Forelimb muscle (tissue), 1 donor: Measurements from ENCODE around the gene STARD4. TPM values are rescaled to one million over a fixed set of nuclear protein-coding genes. Genes with fewer than 3 reads are reported as not detected.

Source experiments
- DNase-seq: peaks from one replicate; pipeline ENCODE4 v3.0.0-alpha.2; 2013; ENCODE audit warnings: low read depth
- polyA plus RNA-seq: library from polyadenylated mRNA; unstranded; fragments of 120-200 nt; gene quantifications from one replicate; pipeline ENCODE4 v1.2.1, GENCODE V29; 2013; ENCODE audit not compliant: insufficient read length

STARD4 gene, protein sequence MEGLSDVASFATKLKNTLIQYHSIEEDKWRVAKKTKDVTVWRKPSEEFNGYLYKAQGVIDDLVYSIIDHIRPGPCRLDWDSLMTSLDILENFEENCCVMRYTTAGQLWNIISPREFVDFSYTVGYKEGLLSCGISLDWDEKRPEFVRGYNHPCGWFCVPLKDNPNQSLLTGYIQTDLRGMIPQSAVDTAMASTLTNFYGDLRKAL
- polyA plus RNA-seq: 9.2 TPM

DNA sequence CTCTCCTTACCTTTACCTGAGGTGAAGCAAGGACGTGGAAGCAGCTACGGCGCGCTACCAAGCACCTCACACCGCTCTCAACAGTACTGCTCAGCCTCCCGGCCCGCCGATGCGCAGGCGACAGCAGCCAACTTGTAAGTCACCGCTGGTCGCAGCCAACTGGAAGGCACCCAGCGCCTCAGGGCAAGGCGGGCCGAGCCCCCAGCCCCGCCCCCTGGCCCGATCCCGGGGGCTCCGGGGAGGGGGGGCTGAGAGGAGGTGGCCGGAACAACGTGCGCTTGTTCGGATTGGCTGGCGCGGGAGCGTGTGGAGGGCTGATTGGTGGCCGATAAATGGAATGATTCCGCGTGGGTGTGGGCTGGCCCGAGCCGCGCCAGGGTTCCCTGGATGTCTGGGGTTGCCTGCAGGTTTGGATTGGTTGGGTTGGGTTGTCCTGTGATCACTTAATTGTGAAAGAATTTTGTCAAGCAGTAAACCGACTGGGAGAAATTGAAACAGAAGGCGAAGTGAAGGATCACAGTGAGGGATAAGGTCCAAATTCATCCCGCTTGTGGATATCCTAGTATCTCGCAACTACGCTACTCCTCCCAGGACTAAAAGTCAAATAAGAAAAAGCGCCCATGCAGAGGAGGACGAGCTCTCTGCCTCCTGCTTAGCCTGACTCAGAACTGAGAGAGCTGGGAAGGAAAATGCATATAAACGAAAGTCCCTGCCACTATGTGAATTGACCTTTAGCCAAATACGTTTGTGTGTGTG, at the start of gene STARD4:
Gene STARD4, minus strand, starts transcription at position 161 of the 756 bp plus-strand sequence. CDS start 5,102 bp downstream, outside the sequence.
- DNase-seq: peak; percentile 83

DNA sequence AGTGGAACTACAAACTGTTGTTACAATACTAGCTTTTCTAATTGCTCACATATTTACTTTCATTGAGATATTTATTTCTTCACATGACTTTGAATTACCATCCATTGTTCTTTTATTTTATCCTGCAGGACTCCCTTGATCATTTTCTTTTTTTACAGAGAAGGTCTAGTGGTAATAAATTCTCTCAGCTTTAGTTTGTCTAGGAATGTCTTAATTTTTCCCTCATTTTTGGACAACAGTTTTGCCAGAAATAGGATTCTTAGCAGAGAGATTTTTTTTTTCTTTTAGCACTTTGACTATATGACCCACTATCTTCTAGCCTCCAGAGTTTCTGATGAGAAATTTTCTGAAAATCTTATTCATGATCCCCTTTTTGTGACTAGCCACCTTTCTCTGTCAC, 47.3 kb upstream of the STARD4 start:
- no peak for DNase-seq

DNA sequence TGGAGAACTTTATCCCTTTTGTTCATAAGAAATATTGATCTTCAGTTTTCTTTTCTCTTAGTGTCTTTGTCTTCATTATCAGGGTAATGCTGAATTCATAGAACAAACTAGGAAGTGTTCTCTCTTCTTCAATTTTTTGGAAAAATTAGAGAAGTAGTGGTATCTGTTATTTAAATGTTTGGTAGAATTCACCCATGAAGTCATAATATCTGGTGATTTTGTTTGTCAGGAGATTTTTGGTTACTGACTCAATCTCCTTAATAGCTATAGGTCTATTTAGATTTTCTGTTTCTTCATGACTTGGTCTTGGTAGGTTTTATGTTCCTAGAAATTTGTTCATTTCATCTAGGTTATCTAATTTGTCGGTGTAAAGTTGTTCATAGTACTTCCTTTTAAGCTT, 45.4 kb upstream of the STARD4 start:
- no peak for DNase-seq

DNA sequence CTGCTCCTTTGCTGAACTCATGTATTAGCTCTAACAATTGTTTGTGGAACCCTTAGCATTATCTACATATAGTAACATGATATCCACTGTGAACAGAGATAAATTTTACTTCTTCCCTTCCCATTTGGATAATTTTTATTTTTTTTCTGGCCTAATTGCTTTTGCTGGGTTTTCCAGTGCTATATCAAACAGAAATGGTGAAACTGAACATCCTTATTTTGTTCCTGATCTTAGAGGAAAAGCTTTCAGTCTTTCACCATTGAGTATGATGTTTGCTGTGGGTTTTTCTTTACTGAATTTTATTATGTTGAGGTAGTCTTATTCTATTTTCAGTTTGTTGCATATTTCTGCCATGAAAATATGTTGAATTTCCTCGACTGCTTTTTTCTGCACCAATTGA, 44.8 kb upstream of the STARD4 start:
- DNase-seq: no peak

DNA sequence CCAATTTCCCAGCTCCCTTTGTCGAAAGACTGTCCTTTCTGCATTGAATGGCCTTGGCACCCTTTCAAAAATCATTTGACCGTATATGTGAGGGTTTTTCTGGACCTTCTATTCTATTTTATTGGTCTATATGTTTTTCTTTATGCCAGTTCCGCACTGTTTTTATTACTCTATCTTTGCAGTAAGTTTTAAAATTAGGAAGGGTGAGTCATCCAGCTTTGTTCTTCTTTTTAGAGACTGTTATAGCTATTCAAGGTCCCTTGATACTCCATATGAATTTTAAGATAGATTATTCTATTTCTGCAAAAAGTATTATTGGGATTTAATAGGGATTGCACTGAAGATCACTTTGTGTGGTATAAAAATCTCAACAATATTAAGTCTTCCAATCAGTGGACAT, 44.2 kb upstream of the STARD4 start:
- DNase-seq: no peak

DNA sequence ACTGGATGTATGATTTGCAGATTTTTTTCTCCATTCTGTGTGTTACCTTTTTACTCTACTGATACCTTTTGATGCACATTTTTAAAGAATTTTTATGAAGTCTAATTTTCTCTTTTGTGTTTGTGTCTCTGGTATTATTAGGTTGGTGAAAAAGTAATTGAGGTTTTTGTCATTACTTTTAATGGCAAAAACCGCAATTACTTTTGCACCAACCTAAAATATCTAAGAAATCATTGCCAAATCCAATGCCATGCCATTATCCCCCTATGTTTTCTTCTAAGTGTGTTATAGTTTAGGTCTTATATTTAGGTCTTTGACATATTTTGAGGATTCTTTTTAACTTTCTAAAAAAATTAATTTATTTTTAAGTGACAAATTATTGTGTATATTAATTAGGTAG, 43.4 kb upstream of the STARD4 start:
- no peak for DNase-seq

DNA sequence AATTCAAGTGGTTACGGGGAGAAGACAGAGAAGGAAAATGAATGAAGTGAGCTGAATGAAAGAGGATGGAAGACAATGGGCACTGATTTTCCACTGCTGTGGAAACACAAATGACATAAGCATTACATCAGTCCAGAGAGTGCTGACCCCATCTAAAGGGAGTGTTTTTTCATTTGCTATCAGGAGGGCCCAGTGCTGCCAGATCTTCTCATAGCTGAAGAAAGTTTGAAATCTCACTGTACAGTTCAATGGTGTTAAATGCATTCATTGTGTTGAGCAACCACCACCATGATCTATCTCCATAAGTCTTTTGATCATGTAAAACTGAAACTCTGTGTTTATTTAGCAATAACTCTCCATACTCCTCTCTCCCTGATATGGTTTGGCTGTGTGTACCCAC, 41.5 kb upstream of the STARD4 start:
- no peak for DNase-seq

DNA sequence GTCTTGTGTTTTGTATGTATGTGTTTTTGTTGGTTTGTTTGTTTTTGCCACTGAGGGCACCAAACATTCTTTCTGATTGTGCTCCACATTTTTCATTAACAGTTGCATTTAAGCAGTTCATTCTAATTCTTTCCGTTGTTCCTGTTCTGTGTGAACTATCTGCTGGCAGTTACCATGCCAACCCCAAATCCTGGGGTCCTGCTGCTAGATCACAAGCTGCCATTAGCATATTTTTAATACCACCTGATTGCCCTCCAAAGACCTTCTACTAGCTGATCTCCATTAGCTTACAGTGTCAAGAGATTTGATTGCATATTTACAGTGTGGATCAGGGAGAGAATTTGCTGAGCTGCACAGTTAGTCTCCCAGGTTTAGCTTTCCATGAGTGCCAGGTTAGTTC, 40.6 kb upstream of the STARD4 start:
- DNase-seq: no peak

DNA sequence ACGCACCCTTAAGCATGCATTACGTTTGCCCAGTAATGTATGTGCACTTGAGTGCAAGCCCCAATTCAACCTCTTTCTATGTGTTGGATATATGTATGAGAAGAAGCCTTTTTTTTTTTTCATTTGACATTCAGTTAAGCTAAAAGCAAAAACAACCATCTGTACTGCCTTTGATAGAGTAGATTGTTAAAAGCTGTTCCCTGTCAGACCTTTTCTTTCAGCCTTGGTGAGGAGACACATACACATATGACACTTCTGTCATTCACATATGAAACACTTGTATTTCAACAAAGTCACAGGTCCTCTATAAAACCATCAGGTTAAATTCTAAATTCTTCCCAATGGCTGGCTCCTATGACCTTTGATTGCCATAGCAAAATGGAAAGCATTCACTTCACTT, 40.2 kb upstream of the STARD4 start:
- no peak for DNase-seq

DNA sequence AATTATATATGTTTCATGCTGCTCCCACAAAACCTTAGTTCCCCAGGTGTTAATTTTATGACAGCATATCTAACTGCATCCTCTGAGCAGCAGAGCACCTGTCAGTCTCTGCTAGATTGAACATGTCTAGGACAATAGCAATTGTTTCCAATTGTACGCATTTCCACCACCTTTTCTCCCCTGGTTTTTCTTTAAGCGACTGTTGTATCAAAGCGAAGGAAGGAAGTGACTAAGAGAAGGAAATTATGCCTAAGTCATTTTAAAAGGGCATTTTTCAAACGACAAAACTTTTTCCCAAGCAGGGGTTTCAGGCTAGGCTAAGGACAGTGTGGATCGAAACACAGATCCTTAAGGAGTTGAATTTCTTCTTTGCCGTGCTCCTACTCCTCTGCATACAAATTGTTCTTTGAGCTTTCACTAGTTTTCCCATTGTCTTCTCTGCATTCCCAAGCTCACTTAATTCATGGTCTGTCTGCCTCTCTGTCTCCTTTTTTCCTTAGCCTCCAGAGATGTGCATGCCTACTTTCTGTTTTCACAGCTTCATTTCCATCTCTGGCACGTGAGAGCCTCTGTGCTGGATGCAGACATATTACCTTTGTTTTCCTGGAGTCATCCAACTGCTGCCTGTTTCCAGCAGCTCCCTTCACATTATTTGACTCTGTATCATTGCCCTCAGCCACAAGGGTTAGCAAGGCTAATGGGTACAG, 39.4 kb upstream of the STARD4 start:
- DNase-seq: no peak

DNA sequence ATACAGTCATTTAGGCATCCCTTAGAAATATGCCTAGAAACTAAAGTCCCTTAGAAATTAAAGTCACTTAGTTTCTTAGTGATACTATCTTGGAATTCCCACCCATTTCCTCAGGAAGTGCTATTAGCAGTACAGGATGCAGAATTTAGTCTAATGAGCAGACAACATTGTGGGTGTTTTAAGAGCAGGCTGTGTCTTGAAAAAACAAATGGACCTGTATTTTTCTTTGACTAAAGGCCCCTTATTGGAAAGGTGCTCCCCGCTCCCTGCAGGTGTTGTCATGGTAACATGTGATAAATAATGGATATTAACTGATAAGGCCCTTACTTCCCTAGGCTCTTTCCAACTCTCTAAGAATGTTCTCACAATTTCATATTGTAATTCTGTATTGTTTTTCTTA, 38.8 kb upstream of the STARD4 start:
- no peak for DNase-seq

DNA sequence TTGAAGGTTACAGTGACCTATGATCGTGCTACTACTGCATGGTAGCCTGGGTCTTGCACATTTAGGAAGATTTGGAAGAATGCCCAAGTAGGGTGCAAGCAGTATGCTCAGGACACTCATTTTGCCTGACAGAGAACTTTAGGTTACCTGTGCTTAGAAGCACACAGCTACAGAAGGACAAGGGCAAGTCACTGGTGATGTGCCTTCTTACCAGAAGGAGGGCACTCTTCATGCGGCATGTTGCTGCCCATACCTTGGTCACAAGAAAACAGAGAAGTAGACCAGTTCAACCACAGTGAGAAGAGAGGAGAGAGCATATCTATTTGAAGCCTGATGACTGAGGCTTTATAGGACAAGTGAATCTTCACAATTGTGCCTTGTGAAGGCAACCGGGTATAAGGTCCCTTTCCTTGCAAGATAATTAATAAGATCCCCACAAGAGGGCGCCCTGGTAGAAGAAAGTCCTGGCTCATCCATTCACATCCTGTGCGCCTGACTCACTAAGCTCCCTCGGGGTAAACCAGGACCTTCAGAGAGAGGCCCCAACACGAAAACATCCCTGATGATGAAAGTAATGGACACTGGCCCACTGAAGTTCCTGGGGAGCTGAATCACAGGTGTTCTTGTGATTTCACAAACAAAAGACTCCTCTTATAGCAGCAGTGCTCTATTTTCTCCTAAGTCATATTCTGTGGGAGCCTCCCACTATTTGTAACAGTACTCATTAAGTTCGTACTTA, 38.1 kb upstream of the STARD4 start:
- DNase-seq: peak; percentile 74

DNA sequence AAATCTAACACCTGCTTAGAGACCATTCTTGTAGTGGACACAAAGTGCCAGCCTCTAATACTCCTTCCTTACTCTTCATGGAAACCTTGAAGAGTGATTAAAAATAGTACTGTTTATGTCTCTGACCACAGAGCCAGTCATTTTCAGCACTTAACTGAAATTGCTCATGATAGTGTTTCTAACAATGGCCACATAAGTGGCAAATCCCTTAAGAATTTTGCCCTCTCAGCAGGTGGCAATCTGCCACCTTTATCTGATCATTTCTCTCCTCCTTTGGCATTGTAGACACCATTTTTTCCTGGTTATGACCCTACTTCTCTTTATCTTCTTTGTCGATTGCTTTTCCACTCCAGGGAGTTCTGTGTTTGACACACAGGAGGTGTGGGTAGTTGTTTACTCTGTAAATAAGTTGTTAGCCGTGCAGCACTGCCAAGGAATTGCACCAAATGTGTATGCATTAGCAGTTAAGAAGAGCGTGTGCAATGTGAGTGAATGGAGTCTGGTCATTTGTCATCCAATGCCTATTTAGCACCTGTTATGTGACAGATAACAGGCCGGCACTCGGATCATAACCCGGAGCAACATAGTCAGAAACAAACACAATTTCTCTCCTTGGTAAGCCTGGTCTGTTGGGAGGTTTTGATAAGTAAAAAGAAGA, 36.8 kb upstream of the STARD4 start:
- DNase-seq: no peak

DNA sequence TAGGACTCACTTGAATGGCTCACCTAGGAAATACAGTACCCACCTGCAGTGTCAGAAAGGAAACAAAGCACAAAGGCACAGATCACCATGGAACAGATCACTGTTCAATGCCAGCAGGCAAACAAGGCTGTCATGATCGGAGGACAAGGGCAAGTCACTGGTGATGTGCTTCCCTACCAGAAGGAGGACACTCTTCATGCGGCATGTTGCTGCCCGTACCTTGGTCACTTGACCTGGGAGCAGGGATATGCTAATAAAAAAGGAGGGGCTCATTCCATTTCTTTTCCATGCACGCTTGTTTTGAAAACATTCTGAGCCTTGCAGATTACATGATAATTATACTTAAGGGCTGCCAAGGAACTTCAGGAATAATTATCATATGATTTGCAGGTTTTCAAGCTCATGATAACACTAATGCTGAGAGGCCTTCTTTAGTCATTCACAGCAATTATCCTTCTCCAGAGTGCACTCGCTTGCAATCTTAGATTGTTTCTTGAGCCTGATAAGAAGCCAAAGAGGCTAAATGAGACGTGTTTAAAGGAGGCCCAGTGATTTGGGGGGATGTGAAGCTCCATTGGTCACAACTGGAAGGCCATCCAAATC, 36.1 kb upstream of the STARD4 start:
- DNase-seq: no peak

DNA sequence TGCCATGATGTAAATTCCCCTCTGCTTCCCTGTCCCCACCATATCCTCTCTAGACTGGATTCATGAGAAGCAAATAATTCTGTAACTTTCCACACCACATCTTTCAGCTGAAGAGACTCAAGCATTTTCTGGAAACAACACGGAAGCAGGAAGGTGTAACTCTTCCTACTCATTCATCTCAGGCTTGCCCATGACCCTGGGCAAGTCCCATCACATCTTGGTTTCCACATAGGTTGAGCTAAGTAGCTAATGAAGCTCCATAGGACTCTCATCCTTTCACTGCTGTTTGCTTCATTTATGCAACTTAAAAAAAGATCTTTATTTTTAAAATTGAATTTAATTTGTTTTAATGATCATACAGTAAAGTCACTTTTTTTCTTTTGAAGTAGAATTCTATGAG, 32.7 kb upstream of the STARD4 start:
- DNase-seq: no peak

DNA sequence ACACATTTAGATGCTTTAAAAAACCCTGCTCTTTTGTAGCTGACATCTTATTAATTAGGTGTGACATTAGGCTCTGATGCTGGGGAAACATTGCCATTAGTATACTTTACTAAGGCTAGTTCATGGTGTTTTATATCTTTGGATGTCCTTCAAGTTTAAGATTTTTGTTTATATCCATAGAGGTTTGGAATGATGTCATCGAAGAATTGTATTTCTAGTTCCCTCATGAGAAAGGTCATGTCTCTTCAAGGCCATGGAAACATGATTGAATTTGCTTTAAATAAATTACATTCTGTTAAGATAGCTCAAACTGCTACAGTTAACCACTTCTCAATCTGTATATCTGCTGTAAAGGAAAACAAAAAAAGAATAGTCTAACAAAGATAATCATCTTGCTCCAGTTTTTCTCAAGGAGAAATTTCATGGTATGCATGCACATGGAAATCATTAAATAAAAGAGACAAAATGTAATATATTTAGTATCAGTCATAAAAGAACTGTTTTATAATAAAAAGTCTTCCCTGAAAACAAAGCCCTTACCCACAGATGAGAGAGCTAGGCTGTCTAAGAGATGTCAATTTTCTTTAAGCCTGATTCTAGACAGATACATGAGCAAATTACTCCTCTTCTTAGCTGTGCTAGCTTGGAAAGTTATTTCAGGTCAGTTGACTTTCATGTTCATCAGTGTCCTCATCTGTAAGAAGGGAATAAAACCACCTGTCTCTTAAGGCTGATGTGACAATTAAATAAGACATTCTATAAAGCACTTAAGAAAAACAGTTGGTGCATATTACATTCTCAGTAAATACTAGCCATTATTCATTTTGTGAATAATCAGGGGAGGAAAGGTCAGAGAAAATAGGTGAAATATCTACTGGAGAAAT, 25.0 kb upstream of the STARD4 start:
- peak; percentile 65 for DNase-seq

DNA sequence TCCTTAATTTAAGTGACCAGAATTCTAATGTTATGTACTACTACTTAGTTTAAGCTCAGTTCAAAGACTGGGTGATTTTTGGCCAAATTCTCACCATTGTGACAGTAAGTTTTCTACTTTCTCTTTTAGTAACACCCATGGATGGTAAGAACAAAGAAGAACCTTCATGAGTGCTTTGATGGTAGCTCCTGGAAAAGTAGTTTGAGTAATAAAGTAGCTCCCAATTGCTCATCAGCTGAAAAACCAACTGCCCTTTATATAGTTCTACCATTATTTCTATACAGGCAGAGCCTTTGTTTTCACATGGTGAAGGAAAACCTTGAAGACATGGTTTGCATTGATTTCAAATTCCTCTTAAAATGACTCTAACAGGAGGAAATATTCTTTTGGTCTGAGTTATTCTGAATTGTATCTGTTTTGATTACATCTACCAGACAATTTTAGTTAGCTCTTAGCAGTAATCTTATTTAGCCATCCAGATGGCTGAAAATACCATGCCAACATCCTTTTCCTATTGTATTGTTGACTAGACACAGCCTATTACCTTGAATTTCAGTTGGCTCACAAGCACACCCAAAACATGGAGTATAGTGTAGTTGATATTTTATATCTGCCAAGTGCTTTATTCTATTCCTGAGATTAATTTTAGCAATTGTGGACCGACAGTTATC, 23.7 kb upstream of the STARD4 start:
- no peak for DNase-seq

DNA sequence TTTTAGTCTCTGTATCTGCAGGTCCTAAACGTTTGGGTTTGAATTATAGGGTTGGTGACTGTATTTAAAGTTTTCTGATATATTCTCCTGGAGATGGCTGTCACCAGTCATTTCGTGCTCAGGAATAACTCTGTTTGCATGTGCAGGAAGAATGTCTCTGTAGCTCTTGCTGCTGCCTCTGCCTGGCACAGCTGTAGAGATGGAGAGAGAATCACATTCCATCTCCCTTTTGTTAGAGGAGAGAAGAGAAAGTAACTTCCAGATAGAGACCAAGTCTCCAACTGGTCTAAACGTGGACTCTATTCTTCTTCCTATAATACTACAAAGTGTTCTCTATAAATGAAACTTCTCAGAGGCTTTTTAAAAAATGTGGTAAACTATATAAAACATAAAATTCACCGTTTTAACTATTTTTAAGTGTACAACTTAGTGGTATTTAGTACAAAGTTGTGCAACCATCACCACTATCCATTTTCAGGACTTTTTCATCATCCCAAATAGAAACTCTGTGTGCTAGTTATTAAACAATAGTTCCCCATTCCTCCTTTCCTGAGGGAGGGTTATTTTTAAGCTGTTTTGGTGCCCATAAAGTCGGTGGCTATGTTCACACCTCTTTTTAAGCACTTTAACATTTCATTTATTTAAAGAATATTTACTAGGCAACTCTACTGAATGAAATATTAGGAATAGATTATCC, 20.7 kb upstream of the STARD4 start:
- no peak for DNase-seq

DNA sequence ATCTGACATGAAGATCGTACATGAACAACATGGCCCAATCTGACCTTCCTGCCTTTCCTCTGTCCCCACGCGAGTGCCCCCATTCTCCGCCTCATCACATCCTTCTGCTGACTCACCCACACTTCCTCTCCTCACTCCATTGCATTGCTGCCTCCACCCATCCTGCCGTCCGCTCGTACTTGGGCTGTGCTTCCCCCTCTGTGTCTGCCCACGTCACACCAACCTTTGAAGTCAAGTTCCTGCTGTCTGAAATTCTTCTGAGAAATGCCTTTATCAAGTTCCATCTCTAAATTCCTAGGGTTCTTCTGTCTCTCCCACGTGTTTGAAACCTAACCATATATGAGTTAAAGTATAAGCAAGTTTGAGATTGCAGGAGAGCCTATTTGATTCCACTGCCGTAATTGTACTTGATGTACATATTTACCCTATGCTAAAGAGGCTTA, 18.0 kb upstream of the STARD4 start:
- DNase-seq: no peak
